OCI-LY1 (cell line): ENCODE measurements around the gene LRRC56.

Source experiments
- H2AFZ ChIP-seq: fragments of 200-600 bp; sonication (generic), shearing (Covaris generic); 2 replicates; pipeline ENCODE4 v1.6.0; 2014; ENCODE audit warnings: antibody characterized with exemption, mild to moderate bottlenecking, low read length
- H3F3A ChIP-seq: fragments of 200-600 bp; sonication (generic), shearing (Covaris generic); 2 replicates; pipeline ENCODE4 v1.6.0; 2014; ENCODE audit warnings: mild to moderate bottlenecking, antibody characterized with exemption, low read length, moderate library complexity; ENCODE audit not compliant: insufficient read depth
- H3K27ac ChIP-seq: fragments of 200-600 bp; sonication (generic); 2 replicates; pipeline ENCODE4 v1.5.1; 2014; ENCODE audit warnings: low read length, mixed run types, mild to moderate bottlenecking, low read depth; ENCODE audit not compliant: poor library complexity, severe bottlenecking
- H3K27me3 ChIP-seq: fragments of 200-600 bp; sonication (generic); 2 replicates; pipeline ENCODE4 v1.6.0; 2014; ENCODE audit warnings: antibody characterized with exemption, mild to moderate bottlenecking, low read length, moderate library complexity; ENCODE audit not compliant: insufficient read depth
- H3K36me3 ChIP-seq: fragments of 200-600 bp; sonication (generic); 2 replicates; pipeline ENCODE4 v1.6.1; 2014; ENCODE audit warnings: mild to moderate bottlenecking, antibody characterized with exemption, low read length, moderate library complexity, mixed read lengths; ENCODE audit not compliant: insufficient read depth
- H3K4me1 ChIP-seq: fragments of 200-600 bp; sonication (generic); 2 replicates; pipeline ENCODE4 v1.5.1; 2014; ENCODE audit warnings: mild to moderate bottlenecking, low read length, moderate library complexity; ENCODE audit not compliant: insufficient read depth, severe bottlenecking
- H3K4me2 ChIP-seq: fragments of 200-600 bp; sonication (generic), shearing (Covaris generic); 2 replicates; pipeline ENCODE4 v1.6.1; 2014; ENCODE audit warnings: low read length
- H3K4me3 ChIP-seq: fragments of 200-600 bp; sonication (generic); 2 replicates; pipeline ENCODE4 v1.5.1; 2014; ENCODE audit warnings: low read length, low read depth, mild to moderate bottlenecking, mixed read lengths; ENCODE audit not compliant: poor library complexity, severe bottlenecking
- H3K79me2 ChIP-seq: fragments of 200-600 bp; shearing (Covaris generic); 2 replicates; pipeline ENCODE4 v1.6.1; 2016; ENCODE audit warnings: mixed run types, low read length, mixed read lengths; ENCODE audit not compliant: insufficient read depth
- H3K9ac ChIP-seq: fragments of 200-600 bp; sonication (generic), shearing (Covaris generic); 2 replicates; pipeline ENCODE4 v1.6.1; 2014; ENCODE audit warnings: mild to moderate bottlenecking, low read length, mixed read lengths
- H3K9me2 ChIP-seq: fragments of 200-600 bp; sonication (generic), shearing (Covaris generic); 2 replicates; pipeline ENCODE4 v1.6.1; 2014; ENCODE audit warnings: low read depth, mild to moderate bottlenecking, low read length, mixed read lengths
- H3K9me3 ChIP-seq: fragments of 200-600 bp; shearing (Covaris generic); 2 replicates; pipeline ENCODE4 v1.6.1; 2014; ENCODE audit warnings: low read length, mixed read lengths
- H4K20me1 ChIP-seq: fragments of 200-600 bp; sonication (generic), shearing (Covaris generic); 2 replicates; pipeline ENCODE4 v1.6.0; 2016; ENCODE audit warnings: mild to moderate bottlenecking, low read length; ENCODE audit not compliant: insufficient read depth
- EZH2 ChIP-seq: fragments of 200-600 bp; sonication (generic), shearing (Covaris generic); IDR thresholded peaks from 2 replicates; pipeline ENCODE4 v1.8.0; 2017; ENCODE audit warnings: borderline replicate concordance, mixed run types, mild to moderate bottlenecking, antibody characterized with exemption, low read length, moderate library complexity, mixed read lengths
- TF ChIP-seq, protein P1 (sequence below): fragments of 200-600 bp; sonication (generic), shearing (Covaris generic); IDR thresholded peaks from 2 replicates; pipeline ENCODE4 v1.5.1; 2017; ENCODE audit warnings: mild to moderate bottlenecking, antibody characterized with exemption, low read length, moderate library complexity, mixed read lengths

LRRC56 gene

DNA sequence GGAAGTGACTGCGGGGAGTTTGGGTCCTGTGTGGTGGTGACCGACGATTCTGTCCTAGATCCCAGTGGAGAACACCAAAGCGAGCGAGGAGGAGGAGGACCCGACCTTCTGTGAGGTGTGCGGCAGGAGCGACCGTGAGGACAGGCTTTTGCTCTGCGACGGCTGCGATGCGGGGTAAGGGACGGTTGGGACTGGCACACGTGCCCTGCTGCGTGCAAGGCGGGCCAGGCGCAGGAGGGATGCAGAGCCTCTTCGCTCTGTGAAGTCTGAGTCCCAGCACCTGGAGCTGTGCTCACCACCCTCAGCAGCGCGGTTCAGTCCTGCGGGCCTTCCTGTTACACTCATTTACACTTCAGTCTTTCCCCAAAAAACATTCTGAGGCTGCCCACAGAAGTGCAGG lies 55.2 kb downstream of the LRRC56 start:
- Histone ChIP-seq H3F3A (no peaks in the 10 kb centered on the region), H3K4me1 (no peaks in the 10 kb centered on the region), H3K9me2 (no peaks in the 10 kb centered on the region), H3K4me3 (no peak overlapping the region), H3K36me3 (peaks cover 92% of the 10 kb centered on the region), H3K4me2 (no peak overlapping the region), H2AFZ (no peak overlapping the region), H4K20me1 (no peaks in the 10 kb centered on the region), H3K9ac (no peak overlapping the region), H3K27me3 (no peaks in the 10 kb centered on the region), H3K9me3 (no peaks in the 10 kb centered on the region), H3K79me2 (no peaks in the 10 kb centered on the region), H3K27ac (no peak overlapping the region)
- TF ChIP-seq, protein P1, sequence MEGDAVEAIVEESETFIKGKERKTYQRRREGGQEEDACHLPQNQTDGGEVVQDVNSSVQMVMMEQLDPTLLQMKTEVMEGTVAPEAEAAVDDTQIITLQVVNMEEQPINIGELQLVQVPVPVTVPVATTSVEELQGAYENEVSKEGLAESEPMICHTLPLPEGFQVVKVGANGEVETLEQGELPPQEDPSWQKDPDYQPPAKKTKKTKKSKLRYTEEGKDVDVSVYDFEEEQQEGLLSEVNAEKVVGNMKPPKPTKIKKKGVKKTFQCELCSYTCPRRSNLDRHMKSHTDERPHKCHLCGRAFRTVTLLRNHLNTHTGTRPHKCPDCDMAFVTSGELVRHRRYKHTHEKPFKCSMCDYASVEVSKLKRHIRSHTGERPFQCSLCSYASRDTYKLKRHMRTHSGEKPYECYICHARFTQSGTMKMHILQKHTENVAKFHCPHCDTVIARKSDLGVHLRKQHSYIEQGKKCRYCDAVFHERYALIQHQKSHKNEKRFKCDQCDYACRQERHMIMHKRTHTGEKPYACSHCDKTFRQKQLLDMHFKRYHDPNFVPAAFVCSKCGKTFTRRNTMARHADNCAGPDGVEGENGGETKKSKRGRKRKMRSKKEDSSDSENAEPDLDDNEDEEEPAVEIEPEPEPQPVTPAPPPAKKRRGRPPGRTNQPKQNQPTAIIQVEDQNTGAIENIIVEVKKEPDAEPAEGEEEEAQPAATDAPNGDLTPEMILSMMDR: no peak
- TF ChIP-seq EZH2: no peak

DNA sequence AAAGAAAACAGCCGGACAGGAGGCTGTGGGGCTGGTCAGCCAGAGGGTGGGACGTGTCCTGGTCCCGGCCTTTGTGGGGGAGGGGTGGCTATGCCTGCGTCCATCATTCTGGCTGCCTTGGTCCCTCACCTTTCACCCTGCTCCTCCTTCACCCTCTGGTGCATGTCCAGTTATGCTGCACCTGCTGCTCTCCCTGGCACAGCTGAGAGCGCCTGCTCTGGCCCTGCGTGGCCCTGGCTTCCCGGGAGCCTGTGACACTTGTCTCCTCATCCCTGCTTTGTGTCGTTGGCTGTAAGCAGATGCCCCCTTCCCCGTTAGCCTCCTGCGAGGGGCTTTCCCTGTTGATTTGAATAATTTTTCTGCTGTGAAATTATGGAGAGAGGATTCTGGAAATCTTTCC lies 55.6 kb downstream of the LRRC56 start:
- H3K27ac ChIP-seq: no peak overlapping the region
- H3K4me2 ChIP-seq: no peak overlapping the region
- H2AFZ ChIP-seq: no peak overlapping the region
- no peak for TF ChIP-seq EZH2
- TF ChIP-seq, protein P1: no peak
- no peaks in the 10 kb centered on the region for H4K20me1 ChIP-seq
- no peaks in the 10 kb centered on the region for H3K79me2 ChIP-seq
- H3K9ac ChIP-seq: no peak overlapping the region
- H3K4me1 ChIP-seq: no peaks in the 10 kb centered on the region
- no peak overlapping the region for H3K4me3 ChIP-seq
- H3K27me3 ChIP-seq: no peaks in the 10 kb centered on the region
- H3K36me3 ChIP-seq: peaks cover 92% of the 10 kb centered on the region
- no peaks in the 10 kb centered on the region for H3F3A ChIP-seq
- no peaks in the 10 kb centered on the region for H3K9me2 ChIP-seq
- H3K9me3 ChIP-seq: no peaks in the 10 kb centered on the region

DNA sequence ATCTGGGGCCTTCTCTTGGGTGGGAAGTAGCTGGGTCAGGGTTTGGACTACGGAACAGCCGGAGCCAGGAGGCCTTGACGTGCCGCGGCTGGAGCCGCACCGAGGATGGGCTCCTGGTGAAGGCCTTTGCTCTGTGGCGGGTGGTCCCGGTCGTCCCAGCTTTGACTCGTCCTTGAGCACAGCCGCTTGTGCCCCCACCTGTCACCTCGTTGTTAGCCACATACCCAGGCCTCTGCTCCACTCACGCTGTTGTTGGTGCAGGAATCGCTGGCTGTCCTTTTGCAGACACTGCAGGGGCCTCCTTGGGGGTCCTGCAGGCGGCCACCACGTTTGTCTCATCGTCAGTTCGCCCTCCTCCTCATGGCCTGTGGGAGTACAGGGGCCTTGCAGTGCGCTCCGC lies 56.0 kb downstream of the LRRC56 start:
- H3K79me2 ChIP-seq: no peaks in the 10 kb centered on the region
- TF ChIP-seq, protein P1: no peak
- no peak for TF ChIP-seq EZH2
- peaks cover 92% of the 10 kb centered on the region for H3K36me3 ChIP-seq
- no peaks in the 10 kb centered on the region for H4K20me1 ChIP-seq
- no peak overlapping the region for H2AFZ ChIP-seq
- no peak overlapping the region for H3K27ac ChIP-seq
- no peaks in the 10 kb centered on the region for H3F3A ChIP-seq
- no peak overlapping the region for H3K4me2 ChIP-seq
- no peaks in the 10 kb centered on the region for H3K4me1 ChIP-seq
- H3K27me3 ChIP-seq: no peaks in the 10 kb centered on the region
- H3K9me3 ChIP-seq: no peaks in the 10 kb centered on the region
- no peak overlapping the region for H3K9ac ChIP-seq
- no peaks in the 10 kb centered on the region for H3K9me2 ChIP-seq
- H3K4me3 ChIP-seq: no peak overlapping the region
